Tibial nerve (tissue), 4 donors: ENCODE measurements around the gene CGB7. TPM values are rescaled to one million over a fixed set of nuclear protein-coding genes. Genes with fewer than 3 reads are reported as not detected.
"Not testable (repeated sequence)": the region's sequence is repeated elsewhere in the genome, so short reads cannot be mapped to it uniquely, and the experiment has no call there.

Source experiments
- DNase-seq, 2 donors: peaks; one replicate each; pipeline ENCODE4 v3.0.0-alpha.2; 2019; ENCODE audit warnings: low spot score in 2 of 2
- H3K27ac ChIP-seq, 4 donors: fragments of 200-600 bp; sonication (generic) in 3 of 4; one replicate each; pipeline ENCODE4 v1.5.1; 2017 to 2019; ENCODE audit warnings: mild to moderate bottlenecking in 1 of 4
- H3K27me3 ChIP-seq, 2 donors: fragments of 200-600 bp; sonication (generic) in 1 of 2; one replicate each; pipeline versions ENCODE4 v1.5.1 to v1.6.0; 2017 to 2019
- H3K36me3 ChIP-seq, 3 donors: fragments of 200-600 bp; sonication (generic); one replicate each; pipeline ENCODE4 v1.5.1; 2018 to 2019
- H3K4me1 ChIP-seq, 4 donors: fragments of 200-600 bp; sonication (generic) in 3 of 4; one replicate each; pipeline ENCODE4 v1.5.1; 2017 to 2019
- H3K4me3 ChIP-seq, 4 donors: fragments of 200-600 bp; sonication (generic) in 3 of 4; one replicate each; pipeline ENCODE4 v1.5.1; 2017 to 2019; ENCODE audit warnings: mild to moderate bottlenecking in 1 of 4, moderate library complexity in 1 of 4
- H3K9me3 ChIP-seq, 4 donors: fragments of 200-600 bp; sonication (generic) in 3 of 4; one replicate each; pipeline ENCODE4 v1.5.1; 2017 to 2019
- CTCF ChIP-seq, 5 experiments: fragments of 200-600 bp in 3 of 5; fragments of 450-650 bp in 2 of 5; sonication (generic) in 3 of 5; IDR thresholded peaks; one replicate each; pipeline ENCODE4 v1.5.1; 2016 to 2019; ENCODE audit warnings: antibody characterized with exemption in 5 of 5, mild to moderate bottlenecking in 3 of 5, moderate library complexity in 2 of 5
- EP300 ChIP-seq, 2 donors: sonication (generic); formaldehyde crosslinking; IDR thresholded peaks; one replicate each; pipeline ENCODE4 v1.6.1; 2017; ENCODE audit warnings: antibody characterized with exemption in 2 of 2, mild to moderate bottlenecking in 1 of 2
- POLR2A ChIP-seq, 2 donors: fragments of 450-650 bp; IDR thresholded peaks; one replicate each; pipeline ENCODE4 v1.6.1; 2017; ENCODE audit warnings: antibody characterized with exemption in 2 of 2, mild to moderate bottlenecking in 2 of 2, moderate library complexity in 2 of 2
- WGBS, 2 donors: methylation state at CpG; one replicate each; pipeline ENCODE4 v1.1.5; 2018; 5-methylcytosine and 5-hydroxymethylcytosine counted together
- total RNA-seq, 4 donors: library from RNA; depleted of rRNA; stranded (reverse); fragments of >200 nt; gene quantifications; one replicate each; pipeline ENCODE4 v1.1.0, GENCODE V29; 2016

CGB7 gene
- total RNA-seq, 4 donors from 2014 or later, result not detected

GRCh38 chr19:49080392-49080791, 22.8 kb upstream of the CGB7 start:
- no peaks in the 10 kb centered on the region for H3K36me3 ChIP-seq
- no peak overlapping the region for H3K4me3 ChIP-seq
- peaks cover 0 to 8% (median 4%) of the 10 kb centered on the region in 4 donors for H3K4me1 ChIP-seq
- 91 to 92% methylated on average over 4 of the region's 4 CpGs for WGBS, 2 donors
- no peaks in the 10 kb centered on the region for H3K9me3 ChIP-seq
- no peak for DNase-seq
- TF ChIP-seq CTCF (IDR thresholded peaks at IDR 0.05) (no peak), EP300 (IDR thresholded peaks at IDR 0.05) (no peak), POLR2A (IDR thresholded peaks at IDR 0.05) (no peak)
- no peak overlapping the region for H3K27ac ChIP-seq
- no peaks in the 10 kb centered on the region for H3K27me3 ChIP-seq

GRCh38 chr19:49074869-49075268, 17.3 kb upstream of the CGB7 start:
- H3K27me3 ChIP-seq, result peaks cover 4 to 44% of the 10 kb centered on the region in 2 donors
- 12 to 15% methylated on average over 9 of the region's 9 CpGs for WGBS, 2 donors
- peak; percentile 37 to 57 for DNase-seq

GRCh38 chr19:49073514-49074378, 16.2 kb upstream of the CGB7 start:
- DNase-seq, result no peak
- Histone ChIP-seq H3K4me3 (no peak overlapping the region), H3K4me1 (peaks cover 0 to 7% (median 0%) of the 10 kb centered on the region in 4 donors), H3K36me3 (no peaks in the 10 kb centered on the region), H3K27me3 (peaks cover 4 to 55% of the 10 kb centered on the region in 2 donors), H3K9me3 (peaks cover 0 to 6% (median 0%) of the 10 kb centered on the region in 4 donors), H3K27ac (no peak overlapping the region)
- WGBS, 2 donors, result 63 to 65% methylated on average over 23 of the region's 23 CpGs
- TF ChIP-seq POLR2A (IDR thresholded peaks at IDR 0.05) (no peak), CTCF (IDR thresholded peaks at IDR 0.05) (no peak), EP300 (IDR thresholded peaks at IDR 0.05) (no peak)

More at GRCh38 chr19:49074869-49075268, 17.3 kb upstream of the CGB7 start:
- H3K4me1 ChIP-seq, H3K9me3 ChIP-seq, H3K27ac ChIP-seq, H3K4me3 ChIP-seq, H3K36me3 ChIP-seq: not testable (repeated sequence)
- TF ChIP-seq CTCF (IDR thresholded peaks at IDR 0.05), result peak; percentile 57 to 73 (median 62)

- Histone ChIP-seq H3K36me3 (no peaks in the 10 kb centered on the region), H3K27ac (no peak overlapping the region), H3K9me3 (peaks cover 0 to 6% (median 0%) of the 10 kb centered on the region in 4 donors), H3K27me3 (peaks cover 4 to 73% of the 10 kb centered on the region in 2 donors), H3K4me1 (peaks cover 0 to 7% (median 0%) of the 10 kb centered on the region in 4 donors), H3K4me3 (no peak overlapping the region)
- 5 to 7% methylated on average over 21 to 74 of the region's 93 CpGs for WGBS, 2 donors
- no peak for DNase-seq
- TF ChIP-seq CTCF (IDR thresholded peaks at IDR 0.05) (no peak), EP300 (IDR thresholded peaks at IDR 0.05) (no peak), POLR2A (IDR thresholded peaks at IDR 0.05) (no peak)
Observed at GRCh38 chr19:49071860-49072547, 14.5 kb upstream of the CGB7 start.

GRCh38 chr19:49070416-49070815, 12.9 kb upstream of the CGB7 start:
- peaks cover 4 to 87% of the 10 kb centered on the region in 2 donors for H3K27me3 ChIP-seq
- no peak for TF ChIP-seq CTCF (IDR thresholded peaks at IDR 0.05)
- TF ChIP-seq EP300 (IDR thresholded peaks at IDR 0.05), result no peak
- TF ChIP-seq POLR2A (IDR thresholded peaks at IDR 0.05), result no peak
- 92 to 94% methylated on average over 21 of the region's 21 CpGs for WGBS, 2 donors

More at GRCh38 chr19:49070416-49070815, 12.9 kb upstream of the CGB7 start:
- Histone ChIP-seq H3K9me3 (peaks cover 0 to 6% (median 0%) of the 10 kb centered on the region in 4 donors), H3K4me1 (peaks cover 0 to 7% (median 0%) of the 10 kb centered on the region in 4 donors), H3K4me3 (no peak overlapping the region), H3K36me3 (no peaks in the 10 kb centered on the region), H3K27ac (no peak overlapping the region)
- no peak for DNase-seq
